ENCODE results near the gene ADRA1B. TPM values are rescaled to one million over a fixed set of nuclear protein-coding genes. Genes with fewer than 3 reads are reported as not detected.

The ADRA1B gene
- total RNA-seq, 1 donor from 2014 or later: 0.57 TPM

DNA sequence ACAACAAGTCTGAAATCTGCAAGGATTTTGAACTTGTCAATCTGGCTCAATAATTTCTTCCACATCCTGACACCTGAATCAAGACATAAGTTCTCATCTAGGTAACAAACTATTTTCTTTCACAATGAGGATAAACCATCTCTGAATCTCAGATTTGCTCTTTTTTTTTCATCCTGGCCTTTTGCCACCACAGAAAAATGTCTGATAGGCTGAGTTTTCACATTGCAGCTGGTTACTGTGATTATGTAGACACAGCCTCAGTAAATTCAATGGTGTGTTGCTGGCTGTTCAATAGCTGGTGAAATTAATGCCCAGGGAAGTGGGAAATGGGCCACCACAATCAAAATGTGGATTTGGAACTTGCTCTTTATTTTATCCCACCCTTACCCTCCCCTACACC lies 2.8 kb upstream of the ADRA1B start:
- Mint-ChIP-seq H3K4me1 (ENCODE audit: low read depth) (peaks cover 11% of the 10 kb centered on the region), H3K9me3 (ENCODE audit: low read depth) (no peaks in the 10 kb centered on the region), H3K4me3 (ENCODE audit: low read depth) (no peak overlapping the region), H3K27ac (no peak overlapping the region), H3K27me3 (peaks cover 56% of the 10 kb centered on the region), H3K36me3 (ENCODE audit: insufficient read depth) (no peaks in the 10 kb centered on the region)
- TF ChIP-seq, protein P1, sequence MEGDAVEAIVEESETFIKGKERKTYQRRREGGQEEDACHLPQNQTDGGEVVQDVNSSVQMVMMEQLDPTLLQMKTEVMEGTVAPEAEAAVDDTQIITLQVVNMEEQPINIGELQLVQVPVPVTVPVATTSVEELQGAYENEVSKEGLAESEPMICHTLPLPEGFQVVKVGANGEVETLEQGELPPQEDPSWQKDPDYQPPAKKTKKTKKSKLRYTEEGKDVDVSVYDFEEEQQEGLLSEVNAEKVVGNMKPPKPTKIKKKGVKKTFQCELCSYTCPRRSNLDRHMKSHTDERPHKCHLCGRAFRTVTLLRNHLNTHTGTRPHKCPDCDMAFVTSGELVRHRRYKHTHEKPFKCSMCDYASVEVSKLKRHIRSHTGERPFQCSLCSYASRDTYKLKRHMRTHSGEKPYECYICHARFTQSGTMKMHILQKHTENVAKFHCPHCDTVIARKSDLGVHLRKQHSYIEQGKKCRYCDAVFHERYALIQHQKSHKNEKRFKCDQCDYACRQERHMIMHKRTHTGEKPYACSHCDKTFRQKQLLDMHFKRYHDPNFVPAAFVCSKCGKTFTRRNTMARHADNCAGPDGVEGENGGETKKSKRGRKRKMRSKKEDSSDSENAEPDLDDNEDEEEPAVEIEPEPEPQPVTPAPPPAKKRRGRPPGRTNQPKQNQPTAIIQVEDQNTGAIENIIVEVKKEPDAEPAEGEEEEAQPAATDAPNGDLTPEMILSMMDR (IDR thresholded peaks at IDR 0.05; ENCODE audit: unreplicated experiment): no peak
- DNase-seq (ENCODE audit: low spot score, unreplicated experiment): no peak

DNA sequence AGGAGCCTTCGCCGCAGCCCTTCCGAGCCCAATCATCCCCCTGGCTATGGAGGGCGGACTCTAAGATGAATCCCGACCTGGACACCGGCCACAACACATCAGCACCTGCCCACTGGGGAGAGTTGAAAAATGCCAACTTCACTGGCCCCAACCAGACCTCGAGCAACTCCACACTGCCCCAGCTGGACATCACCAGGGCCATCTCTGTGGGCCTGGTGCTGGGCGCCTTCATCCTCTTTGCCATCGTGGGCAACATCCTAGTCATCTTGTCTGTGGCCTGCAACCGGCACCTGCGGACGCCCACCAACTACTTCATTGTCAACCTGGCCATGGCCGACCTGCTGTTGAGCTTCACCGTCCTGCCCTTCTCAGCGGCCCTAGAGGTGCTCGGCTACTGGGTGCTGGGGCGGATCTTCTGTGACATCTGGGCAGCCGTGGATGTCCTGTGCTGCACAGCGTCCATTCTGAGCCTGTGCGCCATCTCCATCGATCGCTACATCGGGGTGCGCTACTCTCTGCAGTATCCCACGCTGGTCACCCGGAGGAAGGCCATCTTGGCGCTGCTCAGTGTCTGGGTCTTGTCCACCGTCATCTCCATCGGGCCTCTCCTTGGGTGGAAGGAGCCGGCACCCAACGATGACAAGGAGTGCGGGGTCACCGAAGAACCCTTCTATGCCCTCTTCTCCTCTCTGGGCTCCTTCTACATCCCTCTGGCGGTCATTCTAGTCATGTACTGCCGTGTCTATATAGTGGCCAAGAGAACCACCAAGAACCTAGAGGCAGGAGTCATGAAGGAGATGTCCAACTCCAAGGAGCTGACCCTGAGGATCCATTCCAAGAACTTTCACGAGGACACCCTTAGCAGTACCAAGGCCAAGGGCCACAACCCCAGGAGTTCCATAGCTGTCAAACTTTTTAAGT lies 819 bp downstream of the ADRA1B start:
- H3K9me3 Mint-ChIP-seq (ENCODE audit: low read depth): no peaks in the 10 kb centered on the region
- no peak for DNase-seq (ENCODE audit: low spot score, unreplicated experiment)
- H3K27ac Mint-ChIP-seq: no peak overlapping the region
- H3K36me3 Mint-ChIP-seq (ENCODE audit: insufficient read depth): no peaks in the 10 kb centered on the region
- peaks cover 67% of the 10 kb centered on the region for H3K27me3 Mint-ChIP-seq
- TF ChIP-seq, protein P1 (IDR thresholded peaks at IDR 0.05; ENCODE audit: unreplicated experiment): no peak
- peaks cover 3% of the 10 kb centered on the region for H3K4me1 Mint-ChIP-seq (ENCODE audit: low read depth)
- peak overlapping the region; percentile 59 for H3K4me3 Mint-ChIP-seq (ENCODE audit: low read depth)

DNA sequence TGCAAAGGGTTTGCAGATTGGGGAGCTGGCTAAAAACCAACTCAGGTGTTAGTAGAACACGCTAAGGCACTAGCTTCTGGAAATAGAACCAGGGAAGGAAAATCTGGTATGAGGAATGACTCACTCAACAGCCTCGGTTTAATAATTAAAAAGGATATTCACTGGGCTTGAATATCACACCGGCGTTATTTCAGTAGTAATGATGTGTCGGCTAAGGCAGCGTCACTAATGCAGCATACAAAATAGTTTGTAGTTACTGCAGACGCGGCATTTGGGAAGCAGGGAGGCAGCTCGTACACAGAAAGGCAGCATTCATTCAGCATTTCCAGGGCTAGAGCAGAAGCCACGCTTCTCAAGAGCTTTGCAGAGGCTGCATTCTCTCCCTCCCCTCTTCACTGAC lies 1.7 kb downstream of the ADRA1B start:
- H3K9me3 Mint-ChIP-seq (ENCODE audit: low read depth): no peaks in the 10 kb centered on the region
- TF ChIP-seq, protein P1 (IDR thresholded peaks at IDR 0.05; ENCODE audit: unreplicated experiment): no peak
- DNase-seq (ENCODE audit: low spot score, unreplicated experiment): no peak
- H3K27ac Mint-ChIP-seq: no peak overlapping the region
- no peaks in the 10 kb centered on the region for H3K36me3 Mint-ChIP-seq (ENCODE audit: insufficient read depth)
- no peak overlapping the region for H3K4me3 Mint-ChIP-seq (ENCODE audit: low read depth)
- peaks cover 3% of the 10 kb centered on the region for H3K4me1 Mint-ChIP-seq (ENCODE audit: low read depth)
- H3K27me3 Mint-ChIP-seq: peaks cover 63% of the 10 kb centered on the region

DNA sequence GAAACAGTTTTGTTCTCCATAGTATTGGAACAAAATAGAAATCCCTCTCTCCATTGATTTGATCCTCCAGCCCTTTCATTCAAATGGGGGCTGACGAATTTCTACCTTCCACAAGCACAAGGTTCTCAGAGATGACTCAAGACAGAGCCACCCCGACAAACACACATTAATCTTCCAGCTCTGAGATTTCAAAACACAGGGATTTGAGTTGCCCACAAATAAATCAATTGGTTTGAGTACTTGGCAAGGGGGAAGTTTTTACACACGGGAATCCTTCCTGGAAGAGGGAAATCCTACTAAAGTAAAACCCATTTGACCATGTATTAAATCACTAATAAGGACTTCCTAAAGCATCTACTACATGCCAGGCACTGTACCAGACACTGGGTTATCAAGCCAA lies 5.4 kb downstream of the ADRA1B start:
- H3K4me3 Mint-ChIP-seq (ENCODE audit: low read depth): no peak overlapping the region
- H3K27ac Mint-ChIP-seq: no peak overlapping the region
- TF ChIP-seq, protein P1 (IDR thresholded peaks at IDR 0.05; ENCODE audit: unreplicated experiment): no peak
- peaks cover 43% of the 10 kb centered on the region for H3K27me3 Mint-ChIP-seq
- no peaks in the 10 kb centered on the region for H3K4me1 Mint-ChIP-seq (ENCODE audit: low read depth)
- H3K36me3 Mint-ChIP-seq (ENCODE audit: insufficient read depth): no peaks in the 10 kb centered on the region
- no peaks in the 10 kb centered on the region for H3K9me3 Mint-ChIP-seq (ENCODE audit: low read depth)
- no peak for DNase-seq (ENCODE audit: low spot score, unreplicated experiment)

DNA sequence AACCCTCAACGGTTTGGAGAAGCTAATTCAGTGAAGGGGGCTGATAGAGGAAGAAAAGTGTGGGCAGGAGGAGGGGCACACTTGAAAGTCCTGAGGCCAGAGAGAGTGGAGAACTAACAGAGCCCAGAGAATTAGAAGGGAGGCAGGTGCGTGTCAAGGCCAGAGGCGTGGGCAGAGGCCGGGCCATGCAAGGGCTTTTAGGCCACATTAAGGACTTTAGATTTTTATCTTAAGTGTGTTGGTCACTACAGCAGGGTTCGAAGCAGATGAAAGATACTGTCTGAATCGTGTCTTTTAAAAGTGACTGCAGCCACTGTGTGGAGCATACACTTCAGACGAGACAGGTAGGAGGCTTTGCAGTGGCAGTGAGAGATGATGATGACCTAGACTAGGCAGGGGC lies 6.7 kb downstream of the ADRA1B start:
- no peak for DNase-seq (ENCODE audit: low spot score, unreplicated experiment)
- Mint-ChIP-seq H3K27ac (no peak overlapping the region), H3K36me3 (ENCODE audit: insufficient read depth) (no peaks in the 10 kb centered on the region), H3K9me3 (ENCODE audit: low read depth) (no peaks in the 10 kb centered on the region), H3K27me3 (peaks cover 30% of the 10 kb centered on the region), H3K4me1 (ENCODE audit: low read depth) (no peaks in the 10 kb centered on the region), H3K4me3 (ENCODE audit: low read depth) (no peak overlapping the region)
- TF ChIP-seq, protein P1 (IDR thresholded peaks at IDR 0.05; ENCODE audit: unreplicated experiment): no peak

Measured in progenitor cell of endocrine pancreas (in vitro differentiated cells).